IMR-90 (cell line): ENCODE data around the gene ZFYVE28. TPM values are rescaled to one million over a fixed set of nuclear protein-coding genes. Genes with fewer than 3 reads are reported as not detected.

ENCODE experiments used
- ATAC-seq: fragments of 200-7000 bp; cut with Tn5 transposase; 2 replicates; pipeline ENCODE4 v1.9.1; 2020; ENCODE audit warnings: low read depth, mild to moderate bottlenecking, moderate library complexity
- BruUV-seq: library from RNA; stranded (reverse); fragments of 400-500 nt; replicated peaks from 2 replicates; lab custom pipeline; 2021; lab: Mats Ljungman, UMichigan
- CTCF ChIA-PET: fragments of 300-600 bp; formaldehyde crosslinking; extraction: SDS; loops from one replicate; lab custom pipeline; 2021; ENCODE audit warnings: antibody characterized with exemption; lab: Yijun Ruan, JAX
- POLR2A ChIA-PET: fragments of 300-600 bp; sonication (Branson Sonifier 250); formaldehyde crosslinking; loops from one replicate; lab custom pipeline; 2022; ENCODE audit warnings: antibody characterized with exemption; ENCODE audit not compliant: unreplicated experiment; lab: Charles Lee
- DNase-seq: peaks from one replicate; pipeline ENCODE4 v3.0.0; 2013
- H2AFZ ChIP-seq: replicated peaks from 2 replicates; pipeline ENCODE3; 2013; ENCODE audit warnings: low read length, mild to moderate bottlenecking; ENCODE audit not compliant: poor library complexity
- H2AK5ac ChIP-seq: 2 replicates; pipeline ENCODE4 v1.6.1; 2013; ENCODE audit warnings: low read depth, low read length, inconsistent platforms
- H2AK9ac ChIP-seq: replicated peaks from 2 replicates; pipeline ENCODE3; 2013; ENCODE audit warnings: mild to moderate bottlenecking, low read depth, low read length, moderate library complexity; ENCODE audit not compliant: poor library complexity
- H2BK120ac ChIP-seq: 2 replicates; pipeline ENCODE4 v1.6.1; 2013; ENCODE audit warnings: low read depth, low read length, inconsistent platforms
- H2BK15ac ChIP-seq: 3 replicates; pipeline ENCODE4 v1.6.1; 2013; ENCODE audit warnings: low read depth, low read length, inconsistent platforms
- H2BK20ac ChIP-seq: 2 replicates; pipeline ENCODE4 v1.6.1; 2013; ENCODE audit warnings: low read depth, mild to moderate bottlenecking, inconsistent platforms, low read length, moderate library complexity
- H2BK5ac ChIP-seq: 2 replicates; pipeline ENCODE4 v1.6.1; 2013; ENCODE audit warnings: mild to moderate bottlenecking, low read depth, low read length, inconsistent platforms; ENCODE audit not compliant: poor library complexity, severe bottlenecking
- H3K14ac ChIP-seq: replicated peaks from 2 replicates; pipeline ENCODE4 v1.6.1; 2013; ENCODE audit warnings: low read depth, low read length, inconsistent platforms
- H3K18ac ChIP-seq: 2 replicates; pipeline ENCODE4 v1.6.1; 2013; ENCODE audit warnings: low read depth, low read length, control low read depth
- H3K23ac ChIP-seq: 2 replicates; pipeline ENCODE4 v1.6.1; 2013; ENCODE audit warnings: low read depth, low read length, inconsistent platforms
- H3K27ac ChIP-seq: 2 replicates; pipeline ENCODE4 v1.5.1; 2013; ENCODE audit warnings: mild to moderate bottlenecking, control low read depth, low read length; ENCODE audit not compliant: insufficient read depth
- H3K27me3 ChIP-seq: 2 replicates; pipeline ENCODE4 v1.6.1; 2013; ENCODE audit warnings: low read length; ENCODE audit not compliant: control insufficient read depth, insufficient read depth
- H3K36me3 ChIP-seq: 2 replicates; pipeline ENCODE4 v1.6.1; 2013; ENCODE audit warnings: low read length, mixed read lengths; ENCODE audit not compliant: control insufficient read depth, insufficient read depth
- H3K4ac ChIP-seq: 2 replicates; pipeline ENCODE4 v1.6.1; 2013; ENCODE audit warnings: low read depth, low read length, inconsistent platforms
- H3K4me1 ChIP-seq: 2 replicates; pipeline ENCODE4 v1.6.1; 2013; ENCODE audit warnings: low read length, mixed read lengths; ENCODE audit not compliant: control insufficient read depth, insufficient read depth
- H3K4me2 ChIP-seq: 2 replicates; pipeline ENCODE4 v1.6.1; 2013; ENCODE audit warnings: low read depth, mild to moderate bottlenecking, control low read depth, low read length, moderate library complexity
- H3K4me3 ChIP-seq: 2 replicates; pipeline ENCODE4 v1.5.1; 2013; ENCODE audit warnings: low read depth, mild to moderate bottlenecking, control low read depth, low read length, moderate library complexity; ENCODE audit not compliant: insufficient read depth
- H3K56ac ChIP-seq: 2 replicates; pipeline ENCODE4 v1.6.1; 2013; ENCODE audit warnings: low read length, inconsistent platforms; ENCODE audit not compliant: insufficient read depth; ENCODE audit errors: extremely low read depth
- H3K79me1 ChIP-seq, 2 experiments: 2 replicates each; pipeline ENCODE4 v1.6.1; 2013; ENCODE audit warnings: low read length in 2 of 2, inconsistent platforms in 1 of 2, low read depth in 1 of 2
- H3K9ac ChIP-seq: 2 replicates; pipeline ENCODE4 v1.6.1; 2013; ENCODE audit warnings: low read depth, low read length, control low read depth
- H3K9me1 ChIP-seq: 2 replicates; pipeline ENCODE4 v1.6.1; 2013; ENCODE audit warnings: low read length, inconsistent platforms; ENCODE audit not compliant: insufficient read depth
- H3K9me3 ChIP-seq: 2 replicates; pipeline ENCODE4 v1.6.1; 2013; ENCODE audit warnings: low read length; ENCODE audit not compliant: control insufficient read depth, insufficient read depth
- H4K20me1 ChIP-seq: 2 replicates; pipeline ENCODE4 v1.6.1; 2013; ENCODE audit warnings: low read length, inconsistent platforms; ENCODE audit not compliant: insufficient read depth
- H4K5ac ChIP-seq: 2 replicates; pipeline ENCODE4 v1.6.1; 2013; ENCODE audit warnings: mild to moderate bottlenecking, low read depth, low read length, control low read depth
- H4K8ac ChIP-seq, 2 experiments: 2 replicates each; pipeline ENCODE4 v1.6.1; 2013; ENCODE audit warnings: low read depth in 2 of 2, low read length in 2 of 2, control low read depth in 1 of 2, inconsistent platforms in 1 of 2
- H4K91ac ChIP-seq: 2 replicates; pipeline ENCODE4 v1.6.1; 2013; ENCODE audit warnings: low read depth, low read length, inconsistent platforms; ENCODE audit not compliant: insufficient read depth
- BHLHE40 ChIP-seq: fragments of 150-350 bp; IDR thresholded peaks from 2 replicates; pipeline ENCODE4 v1.6.1; 2016; ENCODE audit warnings: mild to moderate bottlenecking, low read depth, low read length
- CEBPB ChIP-seq: IDR thresholded peaks from 2 replicates; pipeline ENCODE4 v1.6.1; 2012; ENCODE audit warnings: low read depth, low read length, improper control_type of control experiment
- MAFK ChIP-seq: IDR thresholded peaks from 2 replicates; pipeline ENCODE4 v1.6.1; 2012; ENCODE audit warnings: low read depth, low read length, improper control_type of control experiment
- MAZ ChIP-seq: IDR thresholded peaks from 2 replicates; pipeline ENCODE4 v1.6.1; 2012; ENCODE audit warnings: low read depth, mild to moderate bottlenecking, low read length, improper control_type of control experiment, moderate library complexity, borderline replicate concordance
- NFE2L2 ChIP-seq: fragments of 150-350 bp; IDR thresholded peaks from 2 replicates; pipeline ENCODE4 v1.6.1; 2016; ENCODE audit warnings: low read depth, mild to moderate bottlenecking, low read length
- POLR2A ChIP-seq: IDR thresholded peaks from 2 replicates; pipeline ENCODE4 v1.6.1; 2012; ENCODE audit warnings: mild to moderate bottlenecking, low read depth, low read length
- RFX5 ChIP-seq: IDR thresholded peaks from 2 replicates; pipeline ENCODE4 v1.8.0; 2012; ENCODE audit warnings: low read depth, mild to moderate bottlenecking, low read length, moderate library complexity
- USF2 ChIP-seq: fragments of 150-350 bp; IDR thresholded peaks from 2 replicates; pipeline ENCODE4 v1.6.1; 2017; ENCODE audit warnings: mild to moderate bottlenecking, antibody characterized with exemption, low read length, low read depth
- WGBS, 2 experiments: methylation state at CpG; one replicate each; pipeline versions ENCODE4 v1.1.5 to v1.1.7; 2013; ENCODE audit warnings: missing lambda C conversion rate in 2 of 2; ENCODE audit not compliant: insufficient read length in 1 of 2; ENCODE audit errors: extremely low coverage in 2 of 2; 5-methylcytosine and 5-hydroxymethylcytosine counted together
- dilution Hi-C: fragments of 300-500 bp; cut with HindIII; formaldehyde crosslinking; loops from one replicate; pipeline ENCODE4 v1.14.3; 2018; ENCODE audit warnings: low sequenced_read_pairs; ENCODE audit not compliant: unreplicated experiment
- in situ Hi-C: fragments of 300-500 bp; cut with MboI; formaldehyde crosslinking; loops from 3 replicates; pipeline ENCODE4 v1.14.3; 2019; ENCODE audit warnings: low sequenced_read_pairs, inconsistent platforms, mixed read lengths
- intact Hi-C: fragments of 100-400 bp; cut with micrococcal nuclease; formaldehyde crosslinking; loops from 2 replicates; pipeline ENCODE4 v1.10.0; 2022
- polyA plus RNA-seq, 3 experiments: library from polyadenylated mRNA; depleted of rRNA; stranded (reverse); fragments of >200 nt; gene quantifications; 2 replicates each; pipeline ENCODE4 v1.2.3, GENCODE V29; 2012; ENCODE audit warnings: low replicate concordance in 1 of 3
- total RNA-seq: library from RNA; depleted of rRNA; stranded (reverse); fragments of >200 nt; gene quantifications from 2 replicates; pipeline ENCODE4 v1.2.3, GENCODE V29; 2012
- TF ChIP-seq, protein P1 (sequence below): fragments of 150-350 bp; IDR thresholded peaks from 2 replicates; pipeline ENCODE4 v1.6.1; 2016; ENCODE audit warnings: low read depth, mild to moderate bottlenecking, low read length, moderate library complexity, borderline replicate concordance

Gene ZFYVE28
- total and polyA plus RNA-seq, 2 of the 4 experiments (the other 2 are of a cell fraction): 0.36 to 1.2 TPM

DNA sequence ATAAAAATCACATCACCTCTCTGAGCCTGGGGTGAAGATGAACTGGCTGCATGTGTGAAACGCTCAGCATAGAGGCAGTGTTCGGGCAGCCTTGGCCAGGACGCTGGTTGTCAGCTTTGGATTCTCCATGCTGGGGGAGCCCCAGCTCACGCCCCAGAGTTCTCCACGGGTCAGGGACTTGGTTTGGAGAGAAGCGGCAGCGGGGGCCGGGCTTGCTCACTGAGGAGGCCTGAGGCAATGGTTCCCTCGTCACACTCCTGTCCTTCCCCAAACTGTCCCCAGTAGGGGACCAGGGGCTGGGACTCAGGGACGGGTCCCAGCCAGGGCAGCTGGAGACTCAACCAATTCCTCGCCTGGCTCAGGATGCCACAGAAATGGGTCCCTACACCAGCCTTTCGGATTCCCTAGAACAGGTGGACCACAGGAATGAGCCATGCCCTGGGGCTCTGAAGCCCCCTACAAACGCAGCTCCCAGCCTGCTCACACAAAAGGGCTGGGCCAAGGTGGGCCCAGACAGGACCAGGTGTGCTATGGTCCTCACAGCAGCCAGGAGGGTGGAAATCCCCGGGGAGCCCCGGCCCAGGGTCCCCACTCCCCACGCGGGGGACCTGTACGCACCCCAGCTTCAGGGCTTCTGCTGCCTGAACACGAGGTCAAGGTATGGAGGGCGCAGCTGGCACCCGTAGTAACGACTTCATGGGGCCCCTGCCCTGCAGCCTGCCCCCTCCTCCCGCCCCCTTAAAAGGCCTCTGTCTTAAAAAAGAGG lies 157.9 kb downstream of the ZFYVE28 start (continued):
- no peak for TF ChIP-seq MAFK
- TF ChIP-seq CEBPB: no peak

GRCh38 chr4:2259541-2260343 lies 158.7 kb downstream of the ZFYVE28 start:
- in situ Hi-C loops: no loop called here
- Histone ChIP-seq H4K91ac (no peak overlapping the region), H4K5ac (no peak overlapping the region), H3K4me2 (peak overlapping the region; percentile 83; the same call in 1 of the 2 replicates), H3K36me3 (peaks cover 34% of the 10 kb centered on the region), H3K14ac (peak overlapping the region; percentile 85; the same call in 1 of the 2 replicates), H3K9me3 (no peaks in the 10 kb centered on the region), H3K4ac (peak overlapping the region; percentile 85; the same call in 1 of the 2 replicates), H3K23ac (peak overlapping the region; percentile 75), H2BK20ac (no peak overlapping the region), H4K8ac (peak overlapping the region; percentile 65 to 75; a peak in 2 of 4 replicates), H2BK5ac (no peak overlapping the region), H3K4me1 (peaks cover 6% of the 10 kb centered on the region; the same call in 1 of the 2 replicates), H3K27me3 (no peaks in the 10 kb centered on the region), H3K18ac (no peak overlapping the region), H2AK5ac (peak overlapping the region; percentile 54; the same call in 1 of the 2 replicates), H2BK15ac (no peak overlapping the region), H2BK120ac (no peak overlapping the region), H3K56ac (no peak overlapping the region), H3K27ac (no peak overlapping the region), H4K20me1 (peaks cover 53% of the 10 kb centered on the region), H3K79me1 (peaks cover 28 to 53% of the 10 kb centered on the region in 2 experiments), H3K4me3 (peak overlapping the region; percentile 97; the same call in 1 of the 2 replicates), H2AFZ (peak overlapping the region; percentile 18), H2AK9ac (peak overlapping the region; percentile 99), H3K9me1 (peaks cover 4% of the 10 kb centered on the region; the same call in 1 of the 2 replicates), H3K9ac (peak overlapping the region; percentile 87; the same call in 1 of the 2 replicates)
- DNase-seq (no peak), ATAC-seq (no peak)
- no TSS peak for BruUV-seq
- intact Hi-C loops: loop anchor here (5.0 to 10.0 kb wide), 3 partner anchors 93 to 208 kb away; partner anchors contain the start of genes CFAP99, RNF4 and ZFYVE28
- WGBS, 2 experiments: 100% methylated on average over 1 of the region's 15 CpGs; no CpG with 5 or more reads in 1 of the 2 experiments
- dilution Hi-C loops: no loop called here
- ChIA-PET POLR2A (no interaction called here), CTCF (no interaction called here)
- TF ChIP-seq, protein P1, sequence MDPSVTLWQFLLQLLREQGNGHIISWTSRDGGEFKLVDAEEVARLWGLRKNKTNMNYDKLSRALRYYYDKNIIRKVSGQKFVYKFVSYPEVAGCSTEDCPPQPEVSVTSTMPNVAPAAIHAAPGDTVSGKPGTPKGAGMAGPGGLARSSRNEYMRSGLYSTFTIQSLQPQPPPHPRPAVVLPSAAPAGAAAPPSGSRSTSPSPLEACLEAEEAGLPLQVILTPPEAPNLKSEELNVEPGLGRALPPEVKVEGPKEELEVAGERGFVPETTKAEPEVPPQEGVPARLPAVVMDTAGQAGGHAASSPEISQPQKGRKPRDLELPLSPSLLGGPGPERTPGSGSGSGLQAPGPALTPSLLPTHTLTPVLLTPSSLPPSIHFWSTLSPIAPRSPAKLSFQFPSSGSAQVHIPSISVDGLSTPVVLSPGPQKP: no peak
- TF ChIP-seq NFE2L2 (no peak), BHLHE40 (no peak), POLR2A (no peak), CEBPB (no peak), RFX5 (no peak), MAZ (no peak), USF2 (no peak)
